Measurements from ENCODE around the gene MISP. TPM values are rescaled to one million over a fixed set of nuclear protein-coding genes. Genes with fewer than 3 reads are reported as not detected.

MISP gene
- total and polyA plus RNA-seq, 2 of the 8 experiments (the other 6 are each of a cell fraction or from before 2014, with no cell fraction given) = 0.43 to 0.45 TPM

DNA sequence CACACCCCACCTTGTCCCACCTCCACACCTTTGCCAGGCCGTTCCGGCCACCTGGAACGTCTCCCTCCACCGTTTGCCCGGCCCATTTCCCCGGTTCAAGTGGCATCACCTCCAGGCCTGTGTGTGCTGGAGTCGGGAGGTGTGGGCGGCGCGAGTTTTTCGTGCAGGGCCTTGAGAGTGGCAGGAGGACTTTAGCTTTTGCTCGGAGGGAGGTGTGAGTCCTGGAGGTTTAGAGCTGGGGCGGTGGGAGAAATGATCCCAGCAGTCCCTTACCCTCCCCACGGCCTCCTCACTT lies 46.5 kb upstream of the MISP start:
- Histone ChIP-seq H4K20me1 (replicated peaks in 1 of 2; ENCODE audit: control insufficient read depth in 1 of 2, insufficient read depth in 2 of 2, low read length in 2 of 2) (no peaks in the 10 kb centered on the region), H4K8ac (ENCODE audit: extremely low read depth, insufficient read depth, low read length) (no peak overlapping the region), H3K56ac (replicated peaks; ENCODE audit: insufficient read length, low read depth, low read length) (no peak overlapping the region), H3K4ac (replicated peaks; ENCODE audit: insufficient read length, low read depth, low read length) (peak overlapping the region; percentile 32), H3K4me2 (ENCODE audit: insufficient read depth in 1 of 2, low read depth in 2 of 2, low read length in 2 of 2) (peak overlapping the region; percentile 71 to 100), H3K27ac (ENCODE audit: low read depth, low read length) (no peak overlapping the region), H3K18ac (ENCODE audit: extremely low read depth, low read length) (peak overlapping the region; percentile 78), H3K4me3 (ENCODE audit: extremely low read depth in 1 of 4, insufficient read depth in 2 of 4, low read depth in 3 of 4, low read length in 4 of 4) (peak overlapping the region; percentile 1 to 59 (median 32); a peak in 7 of 8 replicates), H2BK20ac (ENCODE audit: low read length) (0 out of 2 replicates have a peak overlapping the region, but pooled peaks have one; percentile 34), H3K9ac (replicated peaks in 1 of 4; ENCODE audit: extremely low read depth in 1 of 4, low read depth in 3 of 4, low read length in 3 of 4) (no peak overlapping the region), H4K91ac (replicated peaks; ENCODE audit: insufficient read length, low read length) (peak overlapping the region; percentile 91), H2BK5ac (ENCODE audit: low read depth, low read length) (peak overlapping the region; percentile 81; the same call in 1 of the 2 replicates), H3K79me1 (ENCODE audit: low read depth, low read length) (no peaks in the 10 kb centered on the region), H2BK12ac (ENCODE audit: low read depth, low read length) (peak overlapping the region; percentile 60; the same call in 1 of the 2 replicates), H2AK5ac (ENCODE audit: low read depth, low read length) (no peak overlapping the region), H3K23ac (ENCODE audit: insufficient read length) (no peak overlapping the region), H3K79me2 (ENCODE audit: control insufficient read depth in 1 of 2, insufficient read depth in 2 of 2, low read length in 2 of 2) (no peaks in the 10 kb centered on the region), H4K5ac (ENCODE audit: insufficient read length, low read depth, low read length) (no peak overlapping the region), H2BK15ac (ENCODE audit: low read length) (peak overlapping the region; percentile 92; the same call in 1 of the 2 replicates), H3K14ac (ENCODE audit: insufficient read length) (no peak overlapping the region), H2BK120ac (replicated peaks; ENCODE audit: low read depth, low read length) (no peak overlapping the region), H3K36me3 (ENCODE audit: control insufficient read depth in 2 of 4, insufficient read depth in 4 of 4, low read length in 3 of 4) (no peaks in the 10 kb centered on the region), H3K4me1 (replicated peaks in 1 of 4; ENCODE audit: control insufficient read depth in 3 of 4, insufficient read depth in 4 of 4, low read length in 3 of 4) (peaks cover 0 to 8% (median 3%) of the 10 kb centered on the region in 4 experiments; a peak in 6 of 7 replicates), H3K23me2 (ENCODE audit: low read depth, low read length) (peaks cover 3% of the 10 kb centered on the region; the same call in 1 of the 2 replicates), H2AFZ (ENCODE audit: low read length) (peak overlapping the region; percentile 100), H3K27me3 (replicated peaks in 1 of 4; ENCODE audit: control insufficient read depth in 3 of 4, extremely low read depth in 1 of 4, insufficient read depth in 3 of 4, low read length in 3 of 4) (no peaks in the 10 kb centered on the region), H3K9me3 (ENCODE audit: insufficient read depth in 2 of 2, low read depth in 1 of 2, low read length in 1 of 2) (no peaks in the 10 kb centered on the region)
- FAIRE-seq (no peak), DNase-seq (ENCODE audit: low read depth in 1 of 2, low spot score in 2 of 2) (no peak)
- POLR2A ChIA-PET (ENCODE audit: partially characterized antibody) = interaction anchor here (0.6 to 2.0 kb wide), 8 partner anchors 21 to 158 kb away, joined by 3 to 11 read pairs (median 3); no protein-coding TSS in a partner anchor
- CTCF ChIA-PET (ENCODE audit: partially characterized antibody) = interaction anchor here (0.7 to 3.7 kb wide), 9 partner anchors 25 to 1933 kb away, joined by 3 to 15 read pairs (median 5); partner anchors contain the start of gene FSTL3
- no peak for TF ChIP-seq JUN (IDR thresholded peaks at IDR 0.05; ENCODE audit: low read depth, low read length)
- TF ChIP-seq EP300 (IDR thresholded peaks at IDR 0.05; ENCODE audit: borderline replicate concordance in 1 of 2, low read depth in 2 of 2, low read length in 2 of 2) = peak in 1 of 2 experiments; percentile 55; a peak in 1 of 3 replicates
- no peak for TF ChIP-seq KDM5A (IDR thresholded peaks at IDR 0.05; ENCODE audit: low read length)
- no peak for TF ChIP-seq YY1 (IDR thresholded peaks at IDR 0.05; ENCODE audit: low read depth, low read length)
- no peak for TF ChIP-seq JUND (IDR thresholded peaks at IDR 0.05; ENCODE audit: low read length)
- WGBS, 2 experiments (ENCODE audit: extremely low coverage in 1 of 2, insufficient coverage in 1 of 2, insufficient read length in 1 of 2, insufficient replicate concordance in 2 of 2, low coverage in 1 of 2, low lambda C conversion rate in 2 of 2, missing lambda C conversion rate in 1 of 2) = 42% methylated on average over 14 of the region's 14 CpGs; no CpG with 5 or more reads in 1 of the 2 experiments
